Keratinocyte (primary cell): ENCODE results near the gene KLHL22. TPM values are rescaled to one million over a fixed set of nuclear protein-coding genes. Genes with fewer than 3 reads are reported as not detected.

Experiments used
- DNase-seq: peaks from one replicate; pipeline ENCODE4 v3.0.0-alpha.2; 2011; ENCODE audit warnings: low read depth, missing footprints, low spot score
- FAIRE-seq: peaks from 2 replicates; lab custom pipeline; 2011; peaks lifted over from hg19 to GRCh38; lab: Jason Lieb, UNC
- H2AFZ ChIP-seq: 2 replicates; pipeline ENCODE4 v1.6.0; 2012; ENCODE audit warnings: low read length, control low read depth, inconsistent platforms; ENCODE audit not compliant: control insufficient read depth
- H3K27ac ChIP-seq: 2 replicates; pipeline ENCODE4 v1.5.1; 2011; ENCODE audit warnings: low read length; ENCODE audit not compliant: control insufficient read depth, insufficient read depth
- H3K27me3 ChIP-seq: 3 replicates; pipeline ENCODE4 v1.6.0; 2011; ENCODE audit warnings: low read length; ENCODE audit not compliant: control insufficient read depth, insufficient read depth; ENCODE audit errors: extremely low read depth
- H3K36me3 ChIP-seq, 2 experiments: 2 replicates in 1 of 2; 3 replicates in 1 of 2; pipeline ENCODE4 v1.5.1; 2011; ENCODE audit warnings: low read length in 2 of 2, mild to moderate bottlenecking in 1 of 2; ENCODE audit not compliant: control insufficient read depth in 2 of 2, insufficient read depth in 2 of 2; ENCODE audit errors: extremely low read depth in 1 of 2
- H3K4me1 ChIP-seq: 3 replicates; pipeline ENCODE4 v1.5.1; 2011; ENCODE audit warnings: low read length; ENCODE audit not compliant: control insufficient read depth, insufficient read depth; ENCODE audit errors: extremely low read depth
- H3K4me2 ChIP-seq: 3 replicates; pipeline ENCODE4 v1.6.0; 2011; ENCODE audit warnings: low read depth, low read length; ENCODE audit not compliant: control insufficient read depth, insufficient read depth; ENCODE audit errors: extremely low read depth
- H3K4me3 ChIP-seq, 3 experiments: fragments of 200-600 bp in 1 of 3; sonication (generic) in 1 of 3; 2 replicates in 2 of 3; 3 replicates in 1 of 3; pipeline ENCODE4 v1.5.1; 2011 to 2016; ENCODE audit warnings: low read length in 3 of 3, mild to moderate bottlenecking in 3 of 3, control low read depth in 2 of 3, inconsistent platforms in 1 of 3, low read depth in 1 of 3, mixed read lengths in 1 of 3, mixed run types in 1 of 3, moderate library complexity in 1 of 3; ENCODE audit not compliant: control insufficient read depth in 2 of 3, insufficient read depth in 2 of 3; ENCODE audit errors: extremely low read depth in 1 of 3
- H3K79me2 ChIP-seq: 2 replicates; pipeline ENCODE4 v1.6.0; 2012; ENCODE audit warnings: low read length; ENCODE audit not compliant: control insufficient read depth, insufficient read depth
- H3K9ac ChIP-seq: 3 replicates; pipeline ENCODE4 v1.6.0; 2011; ENCODE audit warnings: low read length; ENCODE audit not compliant: control insufficient read depth, insufficient read depth; ENCODE audit errors: extremely low read depth
- H3K9me1 ChIP-seq: 3 replicates; pipeline ENCODE4 v1.6.0; 2011; ENCODE audit warnings: low read length; ENCODE audit not compliant: control insufficient read depth, insufficient read depth; ENCODE audit errors: extremely low read depth
- H3K9me3 ChIP-seq: 2 replicates; pipeline ENCODE4 v1.5.1; 2012; ENCODE audit warnings: low read depth, low read length; ENCODE audit not compliant: control insufficient read depth
- H4K20me1 ChIP-seq: 3 replicates; pipeline ENCODE4 v1.6.0; 2011; ENCODE audit warnings: low read length; ENCODE audit not compliant: control insufficient read depth, insufficient read depth; ENCODE audit errors: extremely low read depth
- EZH2 ChIP-seq: IDR thresholded peaks from one replicate; pipeline ENCODE4 v1.6.1; 2012; ENCODE audit warnings: inconsistent platforms, mild to moderate bottlenecking, low read length, moderate library complexity
- dilution Hi-C: fragments of 300-500 bp; cut with MboI; formaldehyde crosslinking; loops from one replicate; pipeline ENCODE4 v1.7.0; 2020; ENCODE audit warnings: low sequenced_read_pairs; ENCODE audit not compliant: extremely low pct_ligation_motif_present
- polyA plus RNA-seq, 5 experiments: library from polyadenylated mRNA; depleted of rRNA in 3 of 5; stranded (reverse) in 3 of 5; stranded (forward) in 1 of 5; unstranded in 1 of 5; fragments of >200 nt; gene quantifications; 1 replicate in 1 of 5; 2 replicates in 3 of 5; 3 replicates in 1 of 5; pipeline versions ENCODE4 v1.2.1 to v1.2.3, GENCODE V29; 2011 to 2012; ENCODE audit warnings: missing spikeins in 2 of 5, low read depth in 1 of 5, low replicate concordance in 1 of 5
- TF ChIP-seq, protein P1 (sequence below), 3 experiments: IDR thresholded peaks in 1 of 3; conservative IDR thresholded peaks in 1 of 3; optimal IDR thresholded peaks in 1 of 3; 2 replicates in 2 of 3; 3 replicates in 1 of 3; pipeline versions ENCODE3 to v1.5.1; 2011; ENCODE audit warnings: low read length in 3 of 3, mild to moderate bottlenecking in 3 of 3, moderate library complexity in 2 of 3, control low read depth in 1 of 3, inconsistent platforms in 1 of 3; ENCODE audit not compliant: insufficient read depth in 2 of 3; ENCODE audit errors: extremely low read depth in 1 of 3

Gene KLHL22
- polyA plus RNA-seq, 1 donor (not counting 4 experiments of a cell fraction or from before 2014, with no cell fraction given): 9.3 TPM

DNA sequence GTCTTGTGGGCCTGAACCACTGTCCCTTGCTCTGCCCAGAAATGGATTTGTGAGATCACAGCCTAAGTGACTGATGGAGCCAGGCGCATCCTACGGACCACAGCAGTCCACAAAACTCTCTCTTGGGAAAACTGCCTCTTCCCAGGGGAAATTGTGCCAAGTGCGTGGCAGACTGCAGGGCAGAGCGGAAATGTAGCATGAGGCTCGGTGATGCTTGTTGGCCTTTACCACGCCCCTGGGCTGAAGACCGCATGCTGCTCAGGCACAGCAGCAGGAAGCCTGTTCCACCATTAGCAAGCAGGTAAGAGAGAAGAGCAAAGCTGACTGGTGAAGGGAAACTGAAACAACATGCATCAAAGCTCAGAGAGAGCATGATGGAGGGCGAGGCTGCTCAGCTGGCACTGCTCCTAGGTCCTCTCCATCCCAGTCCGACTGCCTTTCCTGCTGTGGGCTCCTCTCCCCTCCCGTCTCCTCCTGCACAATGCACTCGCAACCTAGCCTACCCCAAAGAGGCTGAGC is 31.4 kb downstream of the KLHL22 start:
- Histone ChIP-seq H4K20me1 (no peaks in the 10 kb centered on the region), H3K27ac (no peak overlapping the region)
- no peak for FAIRE-seq

DNA sequence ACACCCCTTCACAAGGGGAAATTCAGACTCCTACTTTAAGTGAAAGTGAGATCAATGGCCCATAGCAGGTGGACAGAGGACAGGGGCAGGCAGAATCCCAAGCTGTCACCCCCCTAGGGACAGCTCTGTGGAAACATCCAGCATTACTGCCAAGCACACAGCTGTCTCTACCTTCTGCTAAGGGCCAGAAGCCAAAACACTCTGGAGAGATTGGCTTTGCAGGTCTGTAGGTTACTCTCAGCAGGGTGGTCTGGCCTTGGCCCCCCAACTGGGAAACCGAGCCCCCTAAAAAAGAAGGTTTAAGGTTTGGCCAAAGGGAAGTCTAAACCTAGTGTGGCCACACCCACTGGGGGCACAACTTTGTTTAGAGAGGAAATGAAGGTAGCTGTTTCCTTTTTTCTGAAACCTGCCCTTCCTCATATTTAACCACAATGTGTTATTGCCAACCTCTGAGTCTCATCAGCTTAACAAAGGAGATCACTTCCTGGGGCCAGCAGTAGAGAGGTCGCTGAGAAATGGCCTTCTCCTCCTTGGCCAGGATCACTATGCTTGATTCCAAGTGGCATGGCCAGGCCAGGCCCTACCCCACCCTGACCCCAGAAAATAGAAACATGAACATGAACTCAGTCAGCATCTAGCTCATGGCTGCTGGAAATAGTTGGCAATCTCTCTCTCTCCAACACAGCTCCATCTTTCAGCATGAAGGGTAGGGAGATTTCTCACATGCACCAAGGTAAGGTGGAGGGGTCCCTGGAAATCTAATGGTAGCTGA is 32.1 kb downstream of the KLHL22 start:
- H3K9me1 ChIP-seq: no peaks in the 10 kb centered on the region
- no peak overlapping the region for H3K4me3 ChIP-seq
- no peak overlapping the region for H3K9ac ChIP-seq
- H3K79me2 ChIP-seq: no peaks in the 10 kb centered on the region
- H3K4me1 ChIP-seq: no peaks in the 10 kb centered on the region
- DNase-seq (no peak), FAIRE-seq (no peak)
- no peaks in the 10 kb centered on the region for H4K20me1 ChIP-seq
- no peak overlapping the region for H2AFZ ChIP-seq
- no peaks in the 10 kb centered on the region for H3K9me3 ChIP-seq
- dilution Hi-C loops: no loop called here
- no peak overlapping the region for H3K4me2 ChIP-seq
- TF ChIP-seq EZH2: no peak
- H3K27ac ChIP-seq: no peak overlapping the region
- no peaks in the 10 kb centered on the region for H3K27me3 ChIP-seq
- peaks cover 0 to 9% of the 10 kb centered on the region in 2 experiments for H3K36me3 ChIP-seq

More for the DNA sequence above, 31.4 kb downstream of the KLHL22 start:
- H3K9ac ChIP-seq: no peak overlapping the region
- no peak for DNase-seq
- no peaks in the 10 kb centered on the region for H3K27me3 ChIP-seq
- H3K79me2 ChIP-seq: no peaks in the 10 kb centered on the region
- no peaks in the 10 kb centered on the region for H3K9me1 ChIP-seq
- H2AFZ ChIP-seq: no peak overlapping the region
- dilution Hi-C loops: no loop called here
- no peak overlapping the region for H3K4me3 ChIP-seq
- no peak for TF ChIP-seq EZH2
- TF ChIP-seq, protein P1, sequence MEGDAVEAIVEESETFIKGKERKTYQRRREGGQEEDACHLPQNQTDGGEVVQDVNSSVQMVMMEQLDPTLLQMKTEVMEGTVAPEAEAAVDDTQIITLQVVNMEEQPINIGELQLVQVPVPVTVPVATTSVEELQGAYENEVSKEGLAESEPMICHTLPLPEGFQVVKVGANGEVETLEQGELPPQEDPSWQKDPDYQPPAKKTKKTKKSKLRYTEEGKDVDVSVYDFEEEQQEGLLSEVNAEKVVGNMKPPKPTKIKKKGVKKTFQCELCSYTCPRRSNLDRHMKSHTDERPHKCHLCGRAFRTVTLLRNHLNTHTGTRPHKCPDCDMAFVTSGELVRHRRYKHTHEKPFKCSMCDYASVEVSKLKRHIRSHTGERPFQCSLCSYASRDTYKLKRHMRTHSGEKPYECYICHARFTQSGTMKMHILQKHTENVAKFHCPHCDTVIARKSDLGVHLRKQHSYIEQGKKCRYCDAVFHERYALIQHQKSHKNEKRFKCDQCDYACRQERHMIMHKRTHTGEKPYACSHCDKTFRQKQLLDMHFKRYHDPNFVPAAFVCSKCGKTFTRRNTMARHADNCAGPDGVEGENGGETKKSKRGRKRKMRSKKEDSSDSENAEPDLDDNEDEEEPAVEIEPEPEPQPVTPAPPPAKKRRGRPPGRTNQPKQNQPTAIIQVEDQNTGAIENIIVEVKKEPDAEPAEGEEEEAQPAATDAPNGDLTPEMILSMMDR (optimal IDR thresholded peaks at IDR 0.05 in 1 of 3, IDR thresholded peaks at IDR 0.05 in 1 of 3, conservative IDR thresholded peaks at IDR 0.05 in 1 of 3; ENCODE audit: extremely low read depth in 1 of 3, insufficient read depth in 2 of 3, low read length in 3 of 3): no peak
- no peaks in the 10 kb centered on the region for H3K9me3 ChIP-seq
- H3K36me3 ChIP-seq: peaks cover 0 to 9% of the 10 kb centered on the region in 2 experiments
- no peaks in the 10 kb centered on the region for H3K4me1 ChIP-seq
- no peak overlapping the region for H3K4me2 ChIP-seq
